ENCODE results near the gene ARL14.

ARL14 gene

DNA sequence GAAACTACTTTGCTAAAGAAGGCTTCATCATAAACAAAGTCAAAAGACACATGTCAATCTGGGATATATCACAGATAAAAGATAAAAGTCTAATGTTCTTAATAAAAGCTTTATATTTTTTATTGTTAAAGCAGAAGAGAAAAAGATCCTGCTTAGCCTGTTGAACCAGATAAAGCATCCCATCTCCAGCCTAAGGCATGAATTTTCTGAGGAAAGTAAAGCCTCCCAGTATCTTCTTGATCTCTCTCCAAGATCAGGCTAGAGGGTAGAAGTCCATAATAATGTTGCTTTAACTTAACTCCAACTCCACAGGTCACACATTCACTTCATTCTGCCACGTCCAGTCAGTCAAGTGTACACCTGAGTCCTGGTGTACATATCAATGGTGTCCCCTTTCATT, 14.2 kb downstream of the ARL14 start:
- TF ChIP-seq, protein P1, sequence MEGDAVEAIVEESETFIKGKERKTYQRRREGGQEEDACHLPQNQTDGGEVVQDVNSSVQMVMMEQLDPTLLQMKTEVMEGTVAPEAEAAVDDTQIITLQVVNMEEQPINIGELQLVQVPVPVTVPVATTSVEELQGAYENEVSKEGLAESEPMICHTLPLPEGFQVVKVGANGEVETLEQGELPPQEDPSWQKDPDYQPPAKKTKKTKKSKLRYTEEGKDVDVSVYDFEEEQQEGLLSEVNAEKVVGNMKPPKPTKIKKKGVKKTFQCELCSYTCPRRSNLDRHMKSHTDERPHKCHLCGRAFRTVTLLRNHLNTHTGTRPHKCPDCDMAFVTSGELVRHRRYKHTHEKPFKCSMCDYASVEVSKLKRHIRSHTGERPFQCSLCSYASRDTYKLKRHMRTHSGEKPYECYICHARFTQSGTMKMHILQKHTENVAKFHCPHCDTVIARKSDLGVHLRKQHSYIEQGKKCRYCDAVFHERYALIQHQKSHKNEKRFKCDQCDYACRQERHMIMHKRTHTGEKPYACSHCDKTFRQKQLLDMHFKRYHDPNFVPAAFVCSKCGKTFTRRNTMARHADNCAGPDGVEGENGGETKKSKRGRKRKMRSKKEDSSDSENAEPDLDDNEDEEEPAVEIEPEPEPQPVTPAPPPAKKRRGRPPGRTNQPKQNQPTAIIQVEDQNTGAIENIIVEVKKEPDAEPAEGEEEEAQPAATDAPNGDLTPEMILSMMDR (IDR thresholded peaks at IDR 0.05; ENCODE audit: insufficient read depth, missing control alignments) = no peak
- no peak for DNase-seq (ENCODE audit: insufficient read length, low spot score)
- FAIRE-seq = no peak

DNA sequence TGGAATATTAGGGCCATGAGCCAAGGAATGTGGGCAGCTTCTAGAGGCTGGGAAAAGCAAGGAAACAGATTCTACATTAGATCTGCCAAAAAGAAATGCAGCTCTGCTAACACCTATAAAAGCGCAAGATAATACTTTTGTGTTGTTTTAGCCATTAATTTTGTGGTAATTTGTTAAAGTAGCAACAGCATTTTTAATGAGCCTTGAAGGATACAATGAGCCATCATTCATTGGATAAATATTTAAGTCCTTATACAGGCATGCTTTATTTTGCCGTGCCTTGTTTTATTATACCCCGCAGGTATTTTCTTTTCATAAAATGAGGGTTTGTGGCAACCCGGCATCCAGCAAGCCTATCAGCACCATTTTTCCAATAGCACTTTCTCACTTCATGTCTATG, 15.0 kb downstream of the ARL14 start:
- no peak for DNase-seq (ENCODE audit: insufficient read length, low spot score)
- TF ChIP-seq, protein P1 (IDR thresholded peaks at IDR 0.05; ENCODE audit: insufficient read depth, missing control alignments) = no peak
- FAIRE-seq = no peak

DNA sequence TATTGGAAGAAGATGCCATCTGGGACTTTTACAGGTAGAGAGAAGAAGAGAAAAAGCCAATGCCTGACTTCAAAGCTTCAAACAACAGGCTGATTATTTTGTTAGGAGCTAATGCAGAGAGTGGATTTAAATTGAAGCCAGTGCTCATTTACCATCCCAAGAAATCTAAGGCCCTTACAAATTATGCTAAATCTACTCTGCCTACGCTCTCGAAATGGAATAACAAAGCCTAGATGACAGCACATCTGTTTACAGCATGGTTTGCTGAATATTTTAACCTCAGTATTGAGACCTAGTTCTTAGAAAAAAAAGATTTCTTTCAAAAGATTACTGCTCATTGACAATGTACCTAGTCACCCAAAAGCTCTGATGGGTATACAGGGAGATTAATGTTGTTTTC, 16.2 kb downstream of the ARL14 start:
- FAIRE-seq (no peak), DNase-seq (ENCODE audit: insufficient read length, low spot score) (no peak)
- TF ChIP-seq, protein P1 (IDR thresholded peaks at IDR 0.05; ENCODE audit: insufficient read depth, missing control alignments) = no peak

DNA sequence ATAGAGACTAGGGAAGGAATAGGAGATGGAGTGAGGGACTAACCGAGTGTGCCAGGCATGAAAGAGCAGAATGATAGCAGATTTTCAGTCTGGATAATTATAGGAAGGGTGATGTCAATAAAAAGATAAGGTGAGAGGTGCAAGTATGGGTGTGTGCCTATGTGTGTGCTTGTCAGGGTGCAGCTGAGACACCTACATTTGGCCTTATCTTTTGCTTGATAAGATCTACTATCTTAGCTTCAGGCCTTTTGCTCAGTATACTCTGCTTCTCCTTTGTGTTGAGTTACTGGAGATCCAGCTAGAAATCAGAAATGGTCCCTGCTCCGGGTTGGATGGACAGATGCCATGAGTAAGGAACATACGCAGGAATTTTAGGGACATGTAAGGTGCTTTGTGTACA, 17.4 kb downstream of the ARL14 start:
- TF ChIP-seq, protein P1 (IDR thresholded peaks at IDR 0.05; ENCODE audit: insufficient read depth, missing control alignments) = no peak
- no peak for DNase-seq (ENCODE audit: insufficient read length, low spot score)
- no peak for FAIRE-seq

DNA sequence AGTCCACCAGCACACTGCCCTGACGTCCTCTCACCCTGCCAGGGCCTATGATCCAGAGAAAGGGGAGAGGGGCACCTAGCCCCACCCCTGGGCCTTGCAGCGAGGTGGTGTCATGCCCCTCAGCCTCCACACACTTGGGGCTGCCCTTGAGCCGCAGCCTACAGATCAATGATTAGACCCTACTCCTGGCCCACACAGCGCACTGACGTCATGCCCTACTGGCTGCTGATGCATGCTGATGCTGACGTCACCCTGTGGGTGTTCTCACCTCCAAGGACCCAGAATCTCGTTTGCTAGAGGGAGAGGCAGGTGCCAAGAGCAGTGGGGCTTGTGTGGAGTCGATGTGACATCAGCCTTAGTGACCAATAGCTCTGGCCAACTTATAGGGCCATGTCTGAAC, 18.0 kb downstream of the ARL14 start:
- FAIRE-seq (no peak), DNase-seq (ENCODE audit: insufficient read length, low spot score) (no peak)
- TF ChIP-seq, protein P1 (IDR thresholded peaks at IDR 0.05; ENCODE audit: insufficient read depth, missing control alignments) = no peak

DNA sequence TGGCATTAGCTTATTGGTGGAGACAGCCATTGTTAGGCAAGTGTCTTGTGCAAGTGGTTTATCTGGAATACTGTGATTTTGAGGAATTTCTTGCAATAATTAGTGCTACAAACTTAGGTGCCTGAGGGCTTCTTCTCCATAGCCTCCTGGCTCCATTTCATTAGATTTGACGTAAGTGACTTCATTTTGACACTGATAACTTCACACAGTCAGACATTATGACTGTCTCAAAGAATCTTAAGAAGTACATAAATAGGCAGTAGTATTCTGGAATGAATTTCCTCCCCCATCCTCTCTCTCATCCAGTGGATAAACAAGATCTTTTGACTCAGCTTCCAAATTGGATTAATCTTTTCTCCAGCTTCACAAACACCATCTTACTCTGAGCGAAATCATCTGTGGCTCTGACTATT, 19.0 kb downstream of the ARL14 start:
- no peak for FAIRE-seq
- no peak for DNase-seq (ENCODE audit: insufficient read length, low spot score)
- TF ChIP-seq, protein P1 (IDR thresholded peaks at IDR 0.05; ENCODE audit: insufficient read depth, missing control alignments) = no peak

DNA sequence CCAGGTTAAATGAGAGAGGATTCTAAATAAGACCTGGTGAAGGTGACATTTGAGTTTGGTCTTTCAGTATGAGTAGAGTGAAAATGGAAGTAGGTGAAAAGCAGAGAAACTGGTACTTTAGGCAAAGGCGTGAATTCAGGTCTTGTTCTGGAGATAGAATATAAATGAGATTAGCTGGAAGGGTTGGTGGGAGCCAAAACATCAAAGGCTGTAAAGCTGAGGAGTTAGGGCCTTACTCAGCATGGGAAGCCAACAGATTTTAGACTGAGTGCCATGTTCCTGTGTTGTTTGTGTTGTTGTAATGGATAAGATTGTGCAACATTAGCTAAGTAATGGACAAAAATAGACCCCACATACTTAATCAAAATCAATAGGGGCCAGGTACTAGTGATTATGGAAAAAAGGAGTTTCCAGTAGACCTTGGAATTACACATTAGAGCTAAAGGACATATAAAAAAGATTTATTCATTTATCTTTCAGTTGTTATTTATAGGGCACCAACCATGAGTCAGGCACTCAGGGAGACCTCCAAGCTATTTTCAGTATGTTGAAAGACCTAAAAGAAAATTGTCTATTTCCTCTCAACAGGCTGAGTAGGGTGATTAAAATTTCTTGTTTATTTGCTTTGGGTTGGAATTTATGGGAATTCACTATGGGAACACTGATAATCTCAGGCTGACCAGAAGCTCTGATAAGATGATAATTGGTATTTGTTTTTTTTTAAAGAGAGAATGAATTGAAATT, 20.8 kb downstream of the ARL14 start:
- FAIRE-seq (no peak), DNase-seq (ENCODE audit: insufficient read length, low spot score) (no peak)
- TF ChIP-seq, protein P1 (IDR thresholded peaks at IDR 0.05; ENCODE audit: insufficient read depth, missing control alignments) = no peak
